T-helper 1 cell treated with Interleukin-12 subunit alpha and Interleukin-12 subunit beta and Interleukin-4 antibody, amounts not matched to agents 30 μg/mL and 1 μg/mL, for 36 hours (primary cell): ENCODE data around the gene CEP85L.
"Not testable (repeated sequence)": the region's sequence is repeated elsewhere in the genome, so short reads cannot be mapped to it uniquely, and the experiment has no call there.

Source experiments
- H3K27ac Mint-ChIP-seq: one replicate; pipeline ENCODE4 v1.8.0; 2021; ENCODE audit warnings: mild to moderate bottlenecking, mixed read lengths
- H3K27me3 Mint-ChIP-seq: one replicate; pipeline ENCODE4 v1.8.0; 2021; ENCODE audit warnings: low read depth, mixed read lengths
- H3K36me3 Mint-ChIP-seq: one replicate; pipeline ENCODE4 v1.8.0; 2021; ENCODE audit warnings: low read depth, mixed read lengths
- H3K4me1 Mint-ChIP-seq: one replicate; pipeline ENCODE4 v1.8.0; 2021; ENCODE audit warnings: low read depth, mixed read lengths
- H3K4me3 Mint-ChIP-seq: one replicate; pipeline ENCODE4 v1.8.0; 2021; ENCODE audit warnings: mild to moderate bottlenecking, moderate library complexity, mixed read lengths
- H3K9me3 Mint-ChIP-seq: one replicate; pipeline ENCODE4 v1.8.0; 2021; ENCODE audit warnings: mixed read lengths

The CEP85L gene

DNA sequence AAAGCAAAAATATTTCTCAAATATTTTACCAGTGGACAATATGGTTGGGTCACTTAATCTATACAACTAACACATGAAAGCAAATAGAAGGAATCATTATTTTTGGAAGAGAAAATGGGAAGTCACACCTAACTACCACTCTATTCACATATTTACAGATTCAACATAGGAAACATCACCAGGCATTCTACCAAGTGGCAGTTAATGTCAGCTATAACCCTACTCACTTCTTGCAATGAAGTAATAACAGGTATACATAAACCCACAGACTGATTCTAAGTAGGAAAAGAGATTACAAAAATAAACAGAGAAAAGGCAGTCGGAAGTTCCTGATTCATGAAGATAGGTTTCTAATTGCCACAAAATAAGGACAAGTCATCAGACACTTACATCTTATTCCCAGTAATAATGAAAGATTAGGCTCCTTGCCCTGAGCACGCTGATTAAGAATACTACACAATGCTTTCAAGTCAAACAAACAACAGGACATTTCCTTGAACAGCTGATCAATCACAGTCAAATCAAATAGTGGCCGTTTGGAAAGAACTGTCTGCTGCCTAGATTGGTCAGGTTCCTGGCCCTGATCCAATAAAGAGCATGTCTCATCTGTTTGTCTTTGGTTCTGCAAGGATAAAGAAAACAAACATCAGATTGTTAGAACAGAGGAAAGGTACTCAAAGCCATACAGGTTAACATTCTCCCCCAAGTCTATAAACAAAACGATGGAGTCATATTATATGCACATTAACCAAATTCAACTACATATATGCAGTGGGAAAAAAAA is 182.5 kb downstream of the CEP85L start:
- H3K27me3 Mint-ChIP-seq: no peaks in the 10 kb centered on the region
- H3K9me3 Mint-ChIP-seq: no peaks in the 10 kb centered on the region
- H3K4me3 Mint-ChIP-seq: no peak overlapping the region
- H3K36me3 Mint-ChIP-seq: peaks cover 36% of the 10 kb centered on the region
- H3K4me1 Mint-ChIP-seq: peaks cover 3% of the 10 kb centered on the region
- H3K27ac Mint-ChIP-seq: no peak overlapping the region

DNA sequence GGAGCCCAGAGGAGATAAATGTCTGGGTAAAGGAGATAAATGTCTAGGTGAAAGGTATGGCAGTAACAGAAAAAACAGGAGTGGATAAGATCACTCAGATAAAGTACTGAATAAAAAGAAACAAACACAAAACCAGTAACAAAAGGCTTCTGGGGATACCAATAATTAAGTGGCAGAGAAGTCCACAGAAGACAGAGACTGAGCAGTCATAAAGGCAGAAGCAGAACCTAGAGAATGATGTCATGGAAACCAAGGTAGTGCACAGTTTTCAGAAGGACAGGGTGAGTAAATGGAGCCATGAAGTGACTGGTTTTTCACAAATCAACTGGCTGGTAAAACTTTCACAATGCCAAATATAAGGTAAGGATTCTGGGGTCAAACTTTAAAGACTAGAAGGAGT is 184.2 kb downstream of the CEP85L start:
- Mint-ChIP-seq H3K9me3 (no peaks in the 10 kb centered on the region), H3K27me3 (no peaks in the 10 kb centered on the region), H3K27ac (no peak overlapping the region), H3K4me3 (no peak overlapping the region), H3K4me1 (peaks cover 3% of the 10 kb centered on the region), H3K36me3 (peaks cover 38% of the 10 kb centered on the region)

DNA sequence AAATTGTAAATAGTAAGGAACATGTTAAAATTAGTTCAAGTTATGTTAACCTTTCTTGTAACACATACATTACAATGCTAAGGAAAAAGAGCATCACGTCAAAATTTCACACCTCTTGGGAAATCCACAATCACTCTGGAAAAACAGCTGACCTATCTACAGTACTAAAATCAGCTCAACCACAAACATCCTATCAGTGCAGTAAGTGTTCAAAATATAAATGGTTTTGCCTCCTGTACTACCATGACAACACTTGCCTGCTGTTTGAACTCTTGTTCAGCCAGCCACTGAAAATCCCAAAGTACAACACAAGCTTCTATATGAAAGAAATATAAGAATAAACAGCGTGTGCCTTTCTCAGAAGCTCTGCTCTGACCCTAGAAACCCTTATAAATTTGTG is 186.8 kb downstream of the CEP85L start:
- H3K4me3 Mint-ChIP-seq: no peak overlapping the region
- H3K9me3 Mint-ChIP-seq: no peaks in the 10 kb centered on the region
- H3K27ac Mint-ChIP-seq: no peak overlapping the region
- peaks cover 36% of the 10 kb centered on the region for H3K36me3 Mint-ChIP-seq
- H3K27me3 Mint-ChIP-seq: no peaks in the 10 kb centered on the region
- peaks cover 3% of the 10 kb centered on the region for H3K4me1 Mint-ChIP-seq

DNA sequence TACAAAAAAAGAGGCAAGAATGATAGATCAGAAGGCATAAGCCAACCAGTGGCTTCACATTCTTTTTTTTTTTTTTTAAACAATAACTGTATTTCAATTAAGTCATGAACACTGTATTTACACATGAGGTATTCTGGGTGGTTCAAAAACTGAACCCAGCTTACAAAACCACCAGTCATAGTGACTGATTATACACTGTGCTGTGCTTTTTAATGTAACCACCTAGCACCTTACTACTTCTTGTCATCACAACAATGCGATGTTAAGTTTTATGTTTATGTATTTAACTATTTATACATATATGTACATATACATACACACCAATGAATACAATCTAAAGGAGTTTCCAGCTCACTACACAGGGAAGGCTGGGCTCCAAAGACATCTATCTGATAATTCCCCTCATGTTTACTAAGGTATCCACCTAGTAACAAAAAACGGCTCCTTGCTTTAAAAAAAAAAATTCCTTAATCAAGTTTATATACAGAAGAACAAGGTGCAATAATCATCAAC is 190.4 kb downstream of the CEP85L start:
- Mint-ChIP-seq H3K27me3 (no peaks in the 10 kb centered on the region), H3K27ac (no peak overlapping the region), H3K4me1 (no peaks in the 10 kb centered on the region), H3K36me3 (peaks cover 20% of the 10 kb centered on the region), H3K4me3 (no peak overlapping the region), H3K9me3 (no peaks in the 10 kb centered on the region)

DNA sequence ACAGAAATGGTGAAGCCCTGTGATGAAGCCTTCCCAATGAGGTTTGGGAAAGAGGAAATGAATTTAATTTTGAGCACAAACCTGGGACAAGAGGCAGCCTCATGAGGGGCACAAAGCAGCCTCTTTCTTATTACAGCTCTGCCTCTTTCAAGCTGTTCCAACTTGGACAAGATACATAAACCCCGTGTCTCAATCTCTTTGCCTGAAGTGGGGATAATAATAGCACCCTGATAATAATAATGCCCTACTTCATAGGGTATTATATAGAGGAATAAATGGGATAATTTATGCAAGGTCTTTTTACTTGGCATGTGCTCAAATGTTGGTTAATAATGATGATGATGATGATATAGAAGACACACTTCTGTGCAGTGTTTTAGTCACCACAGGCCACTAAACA is 194.4 kb downstream of the CEP85L start:
- Mint-ChIP-seq H3K4me3 (no peak overlapping the region), H3K27me3 (no peaks in the 10 kb centered on the region), H3K4me1 (no peaks in the 10 kb centered on the region), H3K36me3 (peaks cover 6% of the 10 kb centered on the region), H3K9me3 (peaks cover 20% of the 10 kb centered on the region), H3K27ac (no peak overlapping the region)

DNA sequence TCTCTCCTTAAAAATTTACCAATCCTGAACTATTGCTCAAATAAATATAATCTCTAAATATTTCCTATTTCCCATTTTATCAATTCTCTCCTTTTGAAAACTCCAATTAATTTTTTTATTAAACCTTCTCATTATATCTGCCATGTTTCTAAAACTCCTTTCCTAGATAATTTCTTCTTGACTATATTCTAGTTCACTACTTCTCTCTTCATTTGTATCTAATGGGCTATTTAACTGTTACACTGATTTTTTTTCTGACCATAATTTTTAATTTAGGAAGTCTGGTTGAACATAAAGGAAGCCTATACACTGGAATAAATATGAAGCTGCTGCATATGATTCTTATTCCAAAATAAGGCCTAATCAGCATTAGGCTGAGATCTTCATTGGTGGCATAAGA is 199.6 kb downstream of the CEP85L start:
- no peak overlapping the region for H3K27ac Mint-ChIP-seq
- H3K36me3 Mint-ChIP-seq: peaks cover 1% of the 10 kb centered on the region
- H3K9me3 Mint-ChIP-seq: peaks cover 44% of the 10 kb centered on the region
- no peaks in the 10 kb centered on the region for H3K27me3 Mint-ChIP-seq
- H3K4me3 Mint-ChIP-seq: no peak overlapping the region
- no peaks in the 10 kb centered on the region for H3K4me1 Mint-ChIP-seq

DNA sequence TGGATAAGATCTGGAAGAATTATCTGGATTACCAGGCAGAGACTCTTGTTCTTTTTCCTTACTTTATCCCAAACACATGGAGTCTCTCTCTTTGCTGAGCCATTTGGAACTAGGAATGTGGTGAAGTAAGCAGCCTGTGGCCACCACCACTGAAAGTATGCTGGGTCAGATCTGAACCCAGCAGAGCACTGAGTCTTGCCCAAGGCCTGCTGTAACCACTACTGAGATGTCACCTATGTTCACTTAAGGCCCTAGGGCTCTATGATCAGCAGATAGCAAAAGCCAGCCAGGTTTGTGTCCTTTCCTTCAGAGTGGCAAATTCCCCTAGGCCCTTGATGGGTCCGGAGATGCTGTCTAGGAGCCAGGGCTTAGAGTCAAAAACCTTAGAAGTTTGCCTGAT is 206.6 kb downstream of the CEP85L start:
- H3K9me3 Mint-ChIP-seq: peaks cover 49% of the 10 kb centered on the region
- no peaks in the 10 kb centered on the region for H3K4me1 Mint-ChIP-seq
- H3K27me3 Mint-ChIP-seq: peaks cover 5% of the 10 kb centered on the region
- H3K36me3 Mint-ChIP-seq: peaks cover 3% of the 10 kb centered on the region
- no peak overlapping the region for H3K4me3 Mint-ChIP-seq
- H3K27ac Mint-ChIP-seq: no peak overlapping the region

DNA sequence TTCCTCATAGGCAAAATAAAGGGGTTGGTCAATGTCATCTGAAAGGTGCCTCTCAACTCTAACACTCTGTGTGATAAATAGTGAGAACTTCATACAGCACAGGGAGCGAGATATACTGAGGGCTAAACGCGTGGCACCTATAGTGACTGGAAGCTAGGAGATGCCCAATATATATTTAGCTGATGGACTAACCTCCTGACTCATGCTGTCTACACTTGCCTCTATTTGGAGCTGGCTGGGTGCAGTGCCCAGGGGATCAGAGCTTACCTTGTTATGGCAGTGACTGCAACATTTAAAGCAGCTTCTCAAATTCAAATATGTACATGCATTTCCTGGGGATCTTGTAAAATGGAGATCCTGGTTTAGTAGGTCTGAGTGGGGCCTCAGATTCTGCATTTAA is 214.9 kb downstream of the CEP85L start:
- H3K36me3 Mint-ChIP-seq: no peaks in the 10 kb centered on the region

DNA sequence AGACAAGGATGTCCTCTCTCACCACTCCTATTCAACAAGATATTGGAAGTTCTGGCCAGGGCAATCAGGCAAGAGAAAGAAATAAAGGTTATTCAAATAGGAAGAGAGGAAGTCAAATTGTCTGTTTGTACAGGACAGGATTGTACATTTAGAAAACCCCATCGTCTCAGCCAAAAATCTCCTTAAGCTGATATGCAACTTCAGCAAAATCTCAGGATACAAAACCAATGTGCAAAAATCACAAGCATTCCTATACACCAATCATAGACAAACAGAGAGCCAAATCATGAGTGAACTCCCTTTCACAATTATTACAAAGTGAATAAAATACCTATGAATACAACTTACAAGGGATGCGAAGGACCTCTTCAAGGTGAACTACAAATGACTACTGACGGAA is 217.2 kb downstream of the CEP85L start:
- H3K36me3 Mint-ChIP-seq, H3K4me3 Mint-ChIP-seq, H3K27me3 Mint-ChIP-seq, H3K4me1 Mint-ChIP-seq, H3K27ac Mint-ChIP-seq: not testable (repeated sequence)
- peaks cover 16% of the 10 kb centered on the region for H3K9me3 Mint-ChIP-seq

More for the DNA sequence above, 214.9 kb downstream of the CEP85L start:
- Mint-ChIP-seq H3K4me1 (no peaks in the 10 kb centered on the region), H3K9me3 (peaks cover 25% of the 10 kb centered on the region), H3K4me3 (no peak overlapping the region), H3K27ac (no peak overlapping the region), H3K27me3 (no peaks in the 10 kb centered on the region)

DNA sequence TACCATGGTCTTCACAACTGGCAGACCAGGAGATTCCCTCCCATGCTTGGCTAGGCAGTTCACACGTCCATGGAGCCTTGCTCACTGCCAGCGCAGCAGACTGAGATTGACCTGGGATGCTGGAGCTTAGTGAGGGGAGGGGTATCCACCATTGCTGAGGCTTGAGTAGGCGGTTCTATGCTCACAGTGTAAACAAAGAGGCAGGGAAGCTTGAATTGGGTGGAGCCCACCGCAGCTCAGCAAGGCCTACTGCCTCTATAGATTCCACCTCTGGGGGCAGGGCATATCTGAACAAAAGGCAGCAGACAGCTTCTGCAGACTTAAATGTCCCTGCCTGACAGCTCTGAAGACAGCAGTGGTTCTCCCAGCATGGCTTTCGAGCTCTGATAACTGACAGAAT is 230.1 kb downstream of the CEP85L start:
- H3K36me3 Mint-ChIP-seq, H3K27me3 Mint-ChIP-seq, H3K27ac Mint-ChIP-seq, H3K4me3 Mint-ChIP-seq, H3K4me1 Mint-ChIP-seq, H3K9me3 Mint-ChIP-seq: not testable (repeated sequence)

DNA sequence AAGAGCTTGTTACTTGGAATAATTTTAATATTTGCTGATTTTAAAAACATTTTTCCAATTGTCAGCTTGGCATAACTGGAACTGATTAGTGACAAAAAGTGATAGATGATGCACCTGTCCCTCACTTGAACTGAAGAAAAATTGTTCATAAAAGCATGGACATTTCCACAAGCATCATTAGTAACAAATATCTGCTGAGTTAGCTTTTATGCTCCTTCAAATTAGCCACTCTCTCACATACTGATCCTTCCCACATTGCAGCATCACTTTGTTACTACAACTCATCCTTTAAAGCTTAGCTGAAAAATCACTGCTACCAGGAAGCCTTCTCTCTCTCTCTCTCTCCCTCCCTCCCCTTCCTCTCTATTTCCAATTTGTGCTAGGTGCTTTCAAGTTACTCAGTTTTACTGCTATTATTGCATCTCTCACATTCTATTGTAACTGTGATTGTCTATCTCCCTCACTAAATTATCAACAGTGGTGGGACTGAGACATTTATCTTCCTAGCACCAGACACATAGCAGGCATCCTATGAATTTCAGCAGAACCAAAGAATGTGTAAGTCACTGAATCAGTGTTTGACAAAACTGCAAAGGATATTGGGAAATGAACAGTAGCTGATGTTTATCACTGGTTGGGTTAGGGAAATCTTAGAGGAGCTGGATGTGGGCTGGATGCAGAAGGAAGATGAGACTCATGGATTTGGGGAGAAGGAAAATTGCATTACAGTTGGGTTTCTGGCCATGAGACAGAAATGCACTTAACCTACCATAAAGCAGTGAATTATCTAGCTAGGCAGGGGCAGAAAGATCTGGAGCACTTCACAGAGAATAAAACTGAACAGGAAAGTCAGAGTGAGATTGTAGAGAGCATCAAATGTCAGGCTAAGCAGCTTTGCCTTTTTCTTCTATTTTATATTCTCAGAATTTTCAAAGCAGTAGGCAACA is 231.7 kb downstream of the CEP85L start:
- H3K27me3 Mint-ChIP-seq: no peaks in the 10 kb centered on the region
- no peaks in the 10 kb centered on the region for H3K36me3 Mint-ChIP-seq

More for the DNA sequence above, 231.7 kb downstream of the CEP85L start:
- H3K9me3 Mint-ChIP-seq: peaks cover 6% of the 10 kb centered on the region
- H3K4me3 Mint-ChIP-seq: no peak overlapping the region
- H3K27ac Mint-ChIP-seq: no peak overlapping the region
- H3K4me1 Mint-ChIP-seq: no peaks in the 10 kb centered on the region
